NAMALWA (cell line): ENCODE data around the gene MRTFA.
A peak's percentile ranks its signal among the peaks of the same experiment; 100 is the strongest.

ENCODE experiments used
- DNase-seq: peaks from one replicate; pipeline ENCODE4 v3.0.0-alpha.2; 2015; ENCODE audit warnings: low spot score

The MRTFA gene

DNA sequence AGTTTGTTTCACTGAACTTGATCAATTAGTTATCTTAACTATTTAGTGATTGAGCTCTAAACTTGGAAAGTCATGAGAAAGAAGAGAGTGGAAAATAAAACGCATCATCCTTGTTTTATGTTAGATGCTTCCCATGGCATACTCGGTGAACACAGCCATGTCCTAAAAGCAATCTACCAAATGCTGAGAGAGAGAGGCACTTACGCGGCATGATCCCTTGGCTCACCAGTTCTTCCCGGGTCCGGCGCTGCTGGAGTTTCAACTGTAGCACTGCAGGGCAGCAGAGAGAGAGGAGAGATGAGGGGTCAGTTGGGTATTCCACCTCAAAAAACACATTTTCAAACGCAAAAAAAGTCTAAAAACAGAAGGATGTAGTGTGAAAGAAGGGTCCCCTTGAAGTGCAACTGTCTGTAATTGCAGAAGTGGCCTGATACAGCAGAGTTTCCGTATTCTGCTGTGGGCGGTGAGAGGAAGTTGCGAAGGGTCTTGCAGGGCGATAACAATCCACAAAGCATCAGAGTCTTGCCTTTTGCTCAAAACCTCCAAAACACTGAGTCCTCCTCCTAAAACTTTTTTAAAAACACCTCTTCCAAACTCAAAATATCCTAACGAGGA, 173.4 kb downstream of the MRTFA start:
- DNase-seq, result peak; percentile 84

DNA sequence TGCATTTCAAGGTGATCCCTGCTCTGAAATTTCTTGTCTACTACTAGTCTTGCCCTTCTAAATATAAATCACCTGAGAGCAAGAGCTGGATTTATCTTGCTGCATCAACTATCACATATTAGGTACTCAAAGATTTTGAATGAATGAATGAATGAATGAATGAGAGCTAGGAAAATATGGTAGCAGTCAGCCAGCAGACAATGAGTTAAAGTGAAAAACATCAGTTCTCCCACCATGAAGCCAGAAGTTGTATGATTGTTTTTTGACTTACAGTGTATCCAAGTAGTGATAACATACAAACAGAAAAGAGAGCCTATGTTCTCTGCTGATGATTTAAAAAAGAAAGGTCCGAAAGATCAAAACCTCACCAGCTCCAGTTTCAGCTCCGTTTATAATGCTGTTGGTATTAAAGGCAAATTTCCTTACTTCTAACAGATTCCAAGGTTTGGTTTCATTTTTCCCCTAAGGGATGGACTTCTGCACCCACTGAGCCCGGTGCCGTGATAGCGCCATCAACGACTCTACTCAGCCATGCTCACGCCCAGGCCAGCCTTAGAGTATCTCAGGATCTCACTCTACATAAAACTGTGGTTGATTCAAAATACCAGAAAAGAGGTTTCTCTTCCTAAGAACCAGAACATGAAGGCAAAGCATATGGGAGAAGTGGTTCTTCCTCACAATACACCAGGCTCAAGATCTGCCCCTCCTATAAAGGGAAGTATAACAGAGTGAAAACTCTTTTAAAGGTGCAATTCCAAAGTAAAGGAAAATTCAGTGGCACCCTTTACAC, 174.1 kb downstream of the MRTFA start:
- DNase-seq, result peak; percentile 50

DNA sequence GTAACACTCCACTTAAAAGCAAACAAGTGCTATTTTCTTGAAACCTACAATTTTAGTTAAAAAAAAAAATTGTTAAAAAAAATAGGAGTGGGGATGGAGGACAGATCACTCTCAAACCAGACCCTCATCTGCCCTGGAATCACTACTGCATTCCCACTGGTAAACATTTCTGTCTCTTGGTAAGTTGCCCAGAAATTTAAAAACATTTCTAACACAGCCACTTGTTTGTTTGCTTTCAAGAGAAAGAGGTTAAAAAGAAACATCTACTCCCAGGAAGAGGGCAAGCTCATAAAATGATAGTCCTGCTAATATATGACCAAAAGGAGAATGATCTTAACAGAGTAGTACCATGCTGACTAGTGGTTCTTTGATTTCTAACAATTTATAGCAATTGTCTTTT, 182.8 kb downstream of the MRTFA start:
- no peak for DNase-seq

DNA sequence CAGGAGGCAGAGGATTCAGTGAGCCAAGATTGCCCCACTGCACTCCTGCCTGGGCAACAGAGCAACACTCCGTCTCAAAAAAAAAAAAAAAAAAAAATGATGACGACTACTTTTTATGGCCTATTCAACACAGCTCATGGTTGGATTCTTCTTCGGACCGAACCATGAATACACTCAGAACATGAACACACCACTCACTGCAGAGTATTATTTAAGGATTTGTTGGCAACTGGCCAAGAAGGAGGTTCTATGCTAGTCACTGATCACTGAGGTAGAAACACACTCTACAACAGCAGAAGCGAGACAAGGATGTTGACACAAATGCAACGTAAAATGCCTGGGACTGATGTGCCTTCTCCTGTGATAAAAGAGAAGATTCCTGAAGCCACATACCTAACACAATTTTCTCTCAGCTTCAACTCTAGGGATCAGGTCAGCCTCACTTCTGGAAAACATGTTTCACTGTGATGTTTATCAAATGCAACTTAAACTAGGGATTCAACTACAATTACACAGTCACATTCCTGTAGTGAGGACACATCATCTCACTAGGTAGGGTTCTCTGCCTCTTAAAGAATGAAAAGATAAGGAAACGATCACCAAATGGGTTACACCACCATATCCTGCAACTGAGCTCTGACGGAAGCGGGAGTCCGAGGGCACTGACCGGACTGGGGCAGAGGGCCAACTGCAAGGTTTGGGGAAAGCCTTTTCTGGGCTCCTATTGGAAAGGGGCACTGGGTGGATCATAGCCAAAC, 183.6 kb downstream of the MRTFA start:
- no peak for DNase-seq

DNA sequence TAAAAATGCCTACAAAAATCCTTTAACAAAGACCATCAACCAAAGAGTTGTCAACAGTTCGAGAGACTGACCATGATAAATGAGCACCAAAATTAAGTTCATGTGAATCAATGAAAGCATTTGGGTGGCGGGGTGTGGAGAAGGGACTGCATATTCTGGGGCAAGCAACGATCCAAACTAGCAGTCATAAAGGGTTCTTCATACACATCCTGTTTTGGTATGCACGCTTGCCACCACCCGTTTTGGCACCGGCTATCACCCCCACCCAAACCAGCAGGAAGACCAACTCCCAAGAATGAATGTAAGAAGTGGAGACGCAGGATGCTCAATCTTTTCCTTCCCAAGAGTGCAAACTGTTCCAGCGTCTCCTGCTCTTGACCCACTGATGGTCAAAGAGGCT, 185.3 kb downstream of the MRTFA start:
- DNase-seq, result no peak

DNA sequence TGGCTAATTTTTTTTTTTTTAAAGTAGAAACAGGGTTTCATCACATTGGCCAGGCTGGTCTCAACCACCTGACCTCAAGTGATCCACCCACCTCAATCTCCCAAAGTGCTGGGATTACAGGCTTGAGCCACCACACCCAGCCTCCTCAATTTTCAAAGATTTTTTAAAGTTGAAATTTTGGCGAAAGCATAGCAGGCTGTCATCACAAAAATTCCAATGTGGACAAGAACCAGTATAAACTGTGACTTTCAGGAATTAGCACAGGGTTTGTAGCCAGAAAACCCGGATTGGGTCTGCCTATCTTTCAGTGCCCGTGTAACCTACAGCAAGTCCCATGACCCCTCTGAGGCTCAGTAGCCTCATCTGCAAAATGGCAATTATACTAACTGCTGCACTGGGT, 185.9 kb downstream of the MRTFA start:
- DNase-seq, result no peak

- no peak for DNase-seq
Observed at GRCh38 chr22:40449676-40450035, 186.9 kb downstream of the MRTFA start.

GRCh38 chr22:40446203-40446602, 190.3 kb downstream of the MRTFA start:
- DNase-seq, result no peak

DNA sequence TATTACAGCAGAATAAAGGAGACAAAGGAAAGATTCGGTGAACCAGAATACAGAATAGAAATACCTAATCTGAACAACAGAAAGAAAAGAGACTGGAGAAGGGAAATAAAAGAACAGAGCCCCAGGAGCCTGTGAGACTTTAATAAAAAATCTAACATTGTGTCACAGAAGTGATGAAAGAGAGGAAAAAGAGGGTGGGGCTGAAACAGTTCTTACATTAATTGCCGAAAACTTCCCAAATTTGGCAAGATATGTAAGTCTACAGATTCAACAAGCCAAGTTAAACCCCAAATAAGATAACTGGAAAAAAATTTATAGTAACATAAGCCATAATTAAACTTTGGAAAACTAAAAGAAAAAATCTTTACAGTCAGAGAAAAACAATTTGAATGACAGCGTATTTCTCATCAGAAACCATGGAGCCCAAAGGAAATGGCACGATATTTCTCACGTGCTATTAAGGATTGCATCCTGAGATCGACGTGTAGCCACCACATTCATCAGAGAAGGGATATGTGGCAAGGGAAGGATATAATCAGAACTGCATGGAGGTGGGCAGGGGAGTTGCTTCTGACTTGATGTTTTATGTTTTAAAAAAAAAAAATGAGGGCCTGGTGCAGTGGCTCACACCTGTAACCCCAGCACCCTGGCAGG, 192.2 kb downstream of the MRTFA start:
- DNase-seq, result no peak

- no peak for DNase-seq
Observed at GRCh38 chr22:40443732-40444131, 192.8 kb downstream of the MRTFA start.

DNA sequence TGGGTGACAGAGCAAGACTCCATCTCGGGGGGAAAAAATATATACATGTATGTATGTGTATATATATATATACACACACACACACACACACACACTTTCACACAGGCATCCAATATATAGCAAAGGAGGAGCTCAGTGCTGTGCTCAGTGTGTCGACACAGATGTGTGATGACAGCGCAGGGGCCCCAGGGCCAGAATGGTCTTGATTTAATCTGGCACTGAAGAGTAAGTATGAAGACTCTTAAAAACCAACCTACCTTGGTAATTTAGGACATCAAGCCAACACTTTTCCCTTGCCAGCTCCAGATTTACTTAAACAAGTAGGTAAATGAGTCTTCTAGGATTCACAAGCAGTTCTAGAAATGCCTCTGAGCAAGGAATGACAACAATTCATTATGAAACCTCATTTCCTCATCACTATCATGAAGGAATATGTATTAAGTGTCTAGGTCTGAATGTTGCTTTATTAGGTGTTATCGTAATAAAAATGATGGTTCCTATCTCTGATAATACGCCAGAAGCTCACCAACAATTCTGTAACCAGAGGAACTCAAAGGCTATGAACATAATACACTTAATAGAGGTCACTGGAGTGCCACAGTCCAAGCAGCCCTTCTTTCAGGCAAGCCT, 194.6 kb downstream of the MRTFA start:
- DNase-seq, result no peak

DNA sequence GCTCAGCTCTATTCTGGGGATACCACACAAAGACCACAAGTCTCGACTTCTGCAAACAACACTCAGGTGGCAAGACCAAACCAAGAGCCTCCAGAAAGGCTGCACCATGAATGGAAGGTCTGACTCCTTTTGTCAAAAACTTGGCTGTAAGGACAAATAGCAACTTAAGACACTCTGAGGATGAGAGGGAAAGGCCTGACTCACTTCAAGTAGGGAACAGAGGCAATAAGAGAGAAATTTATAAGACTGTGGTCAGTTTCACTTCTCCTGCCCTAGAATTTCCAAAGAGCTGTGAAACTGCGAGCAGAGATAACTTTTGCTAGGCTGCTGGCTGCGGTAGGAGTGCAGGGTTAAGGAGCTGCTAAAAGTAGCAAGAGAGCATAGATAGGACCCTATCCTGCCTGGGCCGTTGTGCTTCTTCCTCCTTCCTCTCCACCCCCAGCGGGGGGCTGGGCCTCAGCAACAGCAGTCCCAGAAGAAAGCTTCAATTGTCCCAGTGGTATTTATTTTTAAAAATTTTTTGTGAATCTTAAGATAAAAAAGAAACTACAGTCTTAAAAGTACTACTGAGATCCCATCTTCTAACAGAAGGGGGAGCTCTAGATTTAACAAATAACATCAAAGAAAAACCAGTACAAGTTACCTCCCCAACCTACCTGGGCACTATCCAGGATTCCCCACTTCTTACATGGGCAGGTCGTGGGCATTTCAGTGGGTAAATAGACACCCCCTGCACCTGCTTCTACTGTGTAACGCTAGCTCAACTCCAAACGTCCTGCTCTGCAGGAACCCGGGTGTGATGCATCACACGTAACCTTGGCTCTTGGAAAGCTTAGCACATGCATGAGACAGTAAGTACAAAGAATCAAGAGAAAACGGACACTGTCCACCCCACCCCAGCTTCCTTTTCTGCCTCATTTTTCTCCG, 199.8 kb downstream of the MRTFA start:
- DNase-seq, result peak; percentile 94

DNA sequence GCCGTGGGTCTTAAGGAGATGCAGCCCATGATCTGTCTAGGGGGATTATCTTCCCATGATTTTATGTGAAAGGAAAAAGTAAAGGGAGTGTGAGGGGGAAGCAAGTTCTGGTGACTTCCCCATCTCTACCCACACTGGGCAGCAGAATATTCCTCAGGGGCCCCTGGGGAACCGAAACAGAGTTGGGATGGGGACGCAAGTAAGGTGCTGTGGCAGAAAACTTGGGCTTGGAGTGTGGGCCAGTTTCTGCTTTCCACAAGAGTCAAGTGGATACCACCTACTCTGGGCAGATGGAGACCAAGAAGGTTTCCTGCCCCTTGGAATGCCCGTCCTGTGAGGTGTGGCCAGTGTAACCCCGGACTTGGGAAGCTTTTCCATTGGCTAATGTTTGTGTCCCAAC, 201.8 kb downstream of the MRTFA start:
- no peak for DNase-seq

DNA sequence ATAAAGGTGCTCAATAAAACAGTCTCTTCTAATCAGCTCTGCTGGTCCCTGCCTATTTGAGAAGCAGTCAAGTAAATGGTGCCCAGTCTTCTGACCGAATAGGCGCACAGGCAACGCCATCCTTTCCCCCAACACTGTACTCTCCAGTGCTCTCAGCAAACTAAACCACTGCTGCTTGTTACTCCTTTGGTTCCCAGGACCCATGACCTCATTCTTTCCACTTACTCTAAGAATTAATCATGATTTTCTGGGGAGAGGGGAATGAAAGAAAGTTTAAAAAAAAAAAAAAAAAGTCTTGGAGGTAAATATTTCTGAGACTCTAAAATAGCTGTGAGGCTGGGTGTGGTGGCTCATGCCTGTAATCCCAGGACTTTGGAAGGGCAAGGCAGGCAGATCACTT, 202.4 kb downstream of the MRTFA start:
- no peak for DNase-seq

GRCh38 chr22:40433416-40434090, 203.0 kb downstream of the MRTFA start:
- DNase-seq, result no peak

GRCh38 chr22:40432625-40433024, 203.9 kb downstream of the MRTFA start:
- no peak for DNase-seq

DNA sequence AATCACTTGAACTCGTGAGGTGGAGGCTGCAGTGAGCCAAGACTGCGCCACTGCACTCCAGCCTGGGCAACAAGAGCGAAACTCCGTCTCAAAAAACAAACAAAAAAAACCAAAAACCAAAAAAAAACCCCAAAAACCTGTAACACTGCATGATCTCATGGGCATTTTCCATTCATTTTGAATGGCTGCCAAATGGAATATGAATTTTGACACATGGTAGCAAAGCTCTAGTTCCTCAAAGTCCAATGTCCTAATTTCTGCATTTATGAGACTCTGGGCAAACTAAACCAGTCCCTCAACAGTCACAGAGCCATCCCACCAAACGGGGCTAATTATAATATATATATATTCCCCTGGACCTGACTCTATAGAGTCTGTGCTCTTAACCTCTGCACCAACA, 204.4 kb downstream of the MRTFA start:
- no peak for DNase-seq

DNA sequence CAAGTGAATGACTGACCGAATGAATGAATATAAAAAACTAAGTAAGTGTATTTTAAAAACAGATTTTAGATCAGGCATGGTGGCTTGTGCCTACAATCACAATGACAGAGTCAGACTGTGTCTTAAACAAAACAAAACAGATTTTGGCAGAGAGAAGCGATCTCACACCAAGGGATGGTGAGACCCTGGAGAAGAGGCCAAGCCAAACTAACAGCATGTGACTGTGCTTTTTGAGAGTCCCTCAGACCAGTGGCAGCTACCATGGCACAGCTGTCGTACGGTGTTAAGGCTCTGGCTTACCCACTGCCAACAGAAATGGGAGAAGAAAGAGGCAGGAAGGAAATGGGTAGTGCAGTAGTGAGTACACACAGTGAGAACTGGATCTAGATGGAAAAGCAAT, 205.5 kb downstream of the MRTFA start:
- DNase-seq, result no peak

DNA sequence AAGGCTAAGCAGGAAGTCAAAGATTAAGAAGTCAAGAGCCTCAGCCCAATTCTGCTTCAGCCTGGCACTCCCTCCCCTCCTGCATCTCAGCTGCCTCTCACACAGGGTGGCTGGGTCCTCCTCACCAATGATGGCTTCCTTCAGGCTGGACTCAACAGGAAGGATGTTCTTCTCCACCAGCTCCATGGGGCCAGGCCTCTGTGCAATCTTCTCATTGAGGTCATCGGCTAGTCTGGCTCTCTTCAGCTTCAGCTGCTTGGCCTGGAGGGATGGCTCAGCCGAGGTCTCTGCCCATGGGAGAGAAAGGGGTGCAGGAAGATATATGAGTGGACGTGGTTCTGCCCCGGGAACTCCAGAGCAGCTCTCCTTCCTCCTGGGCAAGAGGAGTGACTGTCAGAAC, 207.0 kb downstream of the MRTFA start:
- DNase-seq, result no peak

GRCh38 chr22:40428796-40429195, 207.7 kb downstream of the MRTFA start:
- DNase-seq, result no peak
